HepG2 (cell line): ENCODE data around the gene CHRNB4. TPM values are rescaled to one million over a fixed set of nuclear protein-coding genes. Genes with fewer than 3 reads are reported as not detected.

Source experiments
- ATAC-seq: fragments of 200-7000 bp; cut with Tn5 transposase; 3 replicates; pipeline ENCODE4 v1.9.1; 2020; ENCODE audit warnings: mild to moderate bottlenecking, moderate library complexity
- BruUV-seq: library from RNA; stranded (reverse); fragments of 400-500 nt; replicated peaks from 2 replicates; lab custom pipeline; 2021; lab: Mats Ljungman, UMichigan
- CTCF ChIA-PET: fragments of 300-600 bp; formaldehyde crosslinking; extraction: SDS; loops from one replicate; lab custom pipeline; 2021; ENCODE audit warnings: low total read pairs, inconsistent platforms, low intra/inter-chr PET ratio; lab: Yijun Ruan, JAX
- POLR2A ChIA-PET: fragments of 350-600 bp; sonication (Branson Sonifier 250); formaldehyde crosslinking; loops from one replicate; lab custom pipeline; 2020; ENCODE audit warnings: antibody characterized with exemption, inconsistent platforms; lab: Yijun Ruan, JAX
- DNase-seq: peaks from one replicate; pipeline ENCODE4 v3.0.0-alpha.2; 2015; ENCODE audit warnings: low spot score
- FAIRE-seq: peaks from 3 replicates; lab custom pipeline; 2011; peaks lifted over from hg19 to GRCh38; lab: Jason Lieb, UNC
- H2AFZ ChIP-seq: one replicate; pipeline ENCODE4 v1.6.1; 2011; ENCODE audit warnings: low read length, inconsistent platforms
- H3K27ac ChIP-seq: fragments of 300-600 bp; 3 replicates; pipeline ENCODE4 v1.8.0; 2011; ENCODE audit warnings: mixed run types, mild to moderate bottlenecking, mixed read lengths, low read length, inconsistent platforms; ENCODE audit not compliant: insufficient read depth; ENCODE audit errors: extremely low read length
- H3K27me3 ChIP-seq, 2 experiments: fragments of 200-600 bp in 1 of 2; 2 replicates in 1 of 2; 3 replicates in 1 of 2; pipeline versions ENCODE4 v1.6.0 to v1.8.0; 2011; ENCODE audit warnings: low read length in 2 of 2, mild to moderate bottlenecking in 2 of 2, moderate library complexity in 2 of 2, inconsistent platforms in 1 of 2; ENCODE audit not compliant: insufficient read depth in 2 of 2, control insufficient read depth in 1 of 2
- H3K36me3 ChIP-seq, 2 experiments: fragments of 200-600 bp in 1 of 2; replicated peaks in 1 of 2; 2 replicates in 1 of 2; 3 replicates in 1 of 2; pipeline versions ENCODE4 v1.5.1 to v1.8.0; 2011; ENCODE audit warnings: low read length in 2 of 2, inconsistent platforms in 1 of 2; ENCODE audit not compliant: insufficient read depth in 2 of 2, control insufficient read depth in 1 of 2
- H3K4me1 ChIP-seq: 2 replicates; pipeline ENCODE4 v1.5.1; 2012; ENCODE audit warnings: low read length, inconsistent platforms; ENCODE audit not compliant: insufficient read depth
- H3K4me2 ChIP-seq: 2 replicates; pipeline ENCODE4 v1.6.0; 2011; ENCODE audit warnings: low read depth, low read length, inconsistent platforms
- H3K4me3 ChIP-seq, 3 experiments: fragments of 200-600 bp in 1 of 3; sonication (generic), shearing (Covaris generic) in 1 of 3; replicated peaks in 1 of 3; 2 replicates each; pipeline ENCODE4 v1.5.1; 2011 to 2016; ENCODE audit warnings: low read length in 3 of 3, inconsistent platforms in 2 of 3, low read depth in 2 of 3, mild to moderate bottlenecking in 2 of 3, control low read depth in 1 of 3, mixed read lengths in 1 of 3; ENCODE audit not compliant: insufficient read depth in 1 of 3
- H3K79me2 ChIP-seq: one replicate; pipeline ENCODE4 v1.6.1; 2011; ENCODE audit warnings: low read length, inconsistent platforms; ENCODE audit not compliant: insufficient read depth
- H3K9ac ChIP-seq: 2 replicates; pipeline ENCODE4 v1.6.0; 2011; ENCODE audit warnings: mild to moderate bottlenecking, low read depth, low read length, inconsistent platforms; ENCODE audit not compliant: insufficient read depth
- H3K9me3 ChIP-seq: 2 replicates; pipeline ENCODE4 v1.5.1; 2012; ENCODE audit warnings: mild to moderate bottlenecking, low read length
- H4K20me1 ChIP-seq: 2 replicates; pipeline ENCODE4 v1.6.0; 2011; ENCODE audit warnings: inconsistent platforms, mild to moderate bottlenecking, low read length, moderate library complexity; ENCODE audit not compliant: insufficient read depth
- ARNT ChIP-seq: fragments of 450-650 bp; IDR thresholded peaks from 2 replicates; pipeline ENCODE4 v1.6.1; 2017
- HDAC1 ChIP-seq: sonication (generic); formaldehyde crosslinking; IDR thresholded peaks from 2 replicates; pipeline ENCODE4 v1.5.1; 2020; ENCODE audit warnings: mild to moderate bottlenecking, missing genetic modification reagents
- MTA1 ChIP-seq: sonication (generic); formaldehyde crosslinking; IDR thresholded peaks from 2 replicates; pipeline ENCODE4 v1.4.0; 2020; ENCODE audit warnings: missing genetic modification reagents, mild to moderate bottlenecking, borderline replicate concordance
- RBM22 ChIP-seq: fragments of 200-400 bp; formaldehyde crosslinking; optimal IDR thresholded peaks from 2 replicates; pipeline ENCODE3; 2017; ENCODE audit warnings: mild to moderate bottlenecking, low read length, moderate library complexity
- RNF2 ChIP-seq: fragments of 450-650 bp; conservative IDR thresholded peaks from 2 replicates; pipeline ENCODE4 v1.6.1; 2016; ENCODE audit warnings: low read depth
- ZBTB25 ChIP-seq: IDR thresholded peaks from 2 replicates; pipeline ENCODE4 v1.6.1; 2018; ENCODE audit warnings: missing genetic modification reagents
- ZBTB33 ChIP-seq: sonication (generic); formaldehyde crosslinking; IDR thresholded peaks from 2 replicates; pipeline ENCODE4 v1.4.0; 2020; ENCODE audit warnings: missing genetic modification reagents
- ZBTB7A ChIP-seq: sonication (generic); formaldehyde crosslinking; IDR thresholded peaks from 2 replicates; pipeline ENCODE4 v1.8.0; 2022; ENCODE audit warnings: mild to moderate bottlenecking, missing genetic modification reagents
- ZFY ChIP-seq: sonication (generic); formaldehyde crosslinking; IDR thresholded peaks from 2 replicates; pipeline ENCODE4 v1.4.0; 2020; ENCODE audit warnings: missing genetic modification reagents
- ZNF546 ChIP-seq: sonication (generic); formaldehyde crosslinking; conservative IDR thresholded peaks from 2 replicates; pipeline ENCODE4 v1.8.1; 2023; ENCODE audit warnings: mild to moderate bottlenecking, missing genetic modification reagents
- ZNF567 ChIP-seq: sonication (generic); formaldehyde crosslinking; IDR thresholded peaks from 2 replicates; pipeline ENCODE4 v1.8.1; 2023; ENCODE audit warnings: mild to moderate bottlenecking, missing genetic modification reagents, borderline replicate concordance
- ZNF780A ChIP-seq: sonication (generic); formaldehyde crosslinking; IDR thresholded peaks from 2 replicates; pipeline ENCODE4 v1.8.0; 2022; ENCODE audit warnings: mild to moderate bottlenecking, missing genetic modification reagents, moderate library complexity
- WGBS: methylation state at CpG from one replicate; pipeline ENCODE4 v1.1.6; 2017; ENCODE audit warnings: low lambda C conversion rate; 5-methylcytosine and 5-hydroxymethylcytosine counted together
- in situ Hi-C: cut with HindIII; loops from 2 replicates; pipeline ENCODE4 v1.10.0; 2017; ENCODE audit warnings: low pct_unique_long_range_greater_than_20kb; ENCODE audit not compliant: extremely low pct_ligation_motif_present
- intact Hi-C: fragments of 100-400 bp; cut with micrococcal nuclease; formaldehyde crosslinking; loops from one replicate; pipeline ENCODE4 v1.10.0; 2022; ENCODE audit not compliant: unreplicated experiment
- polyA plus RNA-seq, 8 experiments: library from polyadenylated mRNA; depleted of rRNA in 3 of 8; stranded (reverse) in 7 of 8; unstranded in 1 of 8; fragments of >200 nt; fragmentation: Illumina TruSeq in 4 of 8; extraction: Trizol in 4 of 8; gene quantifications; 2 replicates each; pipeline versions ENCODE4 v1.2.1 to v1.2.3, GENCODE V29; 2011 to 2016; ENCODE audit warnings: low read depth in 4 of 8, missing spikeins in 1 of 8, mixed read lengths in 1 of 8; ENCODE audit not compliant: insufficient read depth in 1 of 8
- total RNA-seq, 5 experiments: library from RNA; depleted of rRNA; stranded (reverse); fragments of >200 nt; fragmentation: Illumina TruSeq; extraction: Trizol; gene quantifications; 2 replicates each; pipeline ENCODE4 v1.2.3, GENCODE V29; 2016; ENCODE audit warnings: low read depth in 1 of 5

Gene CHRNB4
- total and polyA plus RNA-seq, 2 of the 13 experiments (the other 11 are each of a cell fraction or from before 2014, with no cell fraction given) = not detected

- TF ChIP-seq ZNF780A (CRISPR knock-in tag) (no peak), ZNF567 (no peak), ZNF546 (CRISPR knock-in tag) (no peak), MTA1 (CRISPR knock-in tag) (no peak), ZBTB25 (CRISPR knock-in tag) (no peak), HDAC1 (CRISPR knock-in tag) (no peak), RNF2 (no peak), ARNT (no peak), ZBTB33 (CRISPR knock-in tag) (no peak), ZBTB7A (CRISPR knock-in tag) (no peak), ZFY (CRISPR knock-in tag) (no peak), RBM22 (no peak)
- H3K4me2 ChIP-seq = no peak overlapping the region
- FAIRE-seq (no peak), ATAC-seq (no peak), DNase-seq (no peak)
- no peaks in the 10 kb centered on the region for H3K9me3 ChIP-seq
- no peak overlapping the region for H3K27ac ChIP-seq
- no peaks in the 10 kb centered on the region for H4K20me1 ChIP-seq
- H3K36me3 ChIP-seq = no peaks in the 10 kb centered on the region
- H3K4me3 ChIP-seq = no peak overlapping the region
- BruUV-seq = no TSS peak
- H2AFZ ChIP-seq = no peak overlapping the region
- no peaks in the 10 kb centered on the region for H3K4me1 ChIP-seq
- ChIA-PET POLR2A (no interaction called here), CTCF (no interaction called here)
- peaks cover 1 to 20% of the 10 kb centered on the region in 2 experiments; a peak in 2 of 5 replicates for H3K27me3 ChIP-seq
- WGBS = 10% methylated on average over 3 of the region's 10 CpGs
- in situ Hi-C loops (loop anchor here (5.0 kb wide), 1 partner anchor 72 kb away; no protein-coding TSS in a partner anchor), intact Hi-C loops (no loop called here)
- H3K79me2 ChIP-seq = no peaks in the 10 kb centered on the region
- H3K9ac ChIP-seq = no peak overlapping the region
These were observed 5.7 kb downstream of the CHRNB4 start for GRCh38 chr15:78635346-78635745.
